ENCODE results near the gene COA4.

The COA4 gene

GRCh38 chr11:73862986-73863385 lies 13.7 kb downstream of the COA4 start:
- H3K4me2 ChIP-seq (ENCODE audit: low read length): no peak overlapping the region
- H3K27me3 ChIP-seq (ENCODE audit: control insufficient read depth, insufficient read depth, low read length): no peaks in the 10 kb centered on the region
- no peaks in the 10 kb centered on the region for H3K9me3 ChIP-seq (replicated peaks; ENCODE audit: low read length)
- no peak overlapping the region for H3K9ac ChIP-seq (ENCODE audit: low read depth, low read length)
- peaks cover 13% of the 10 kb centered on the region for H3K4me1 ChIP-seq (ENCODE audit: control insufficient read depth, insufficient read depth, low read length)
- H3K36me3 ChIP-seq (ENCODE audit: insufficient read depth, low read length): peaks cover 3% of the 10 kb centered on the region
- H3K4me3 ChIP-seq (ENCODE audit: low read length): no peak overlapping the region

- Histone ChIP-seq H3K4me3 (ENCODE audit: low read length) (no peak overlapping the region), H3K4me1 (ENCODE audit: control insufficient read depth, insufficient read depth, low read length) (no peaks in the 10 kb centered on the region), H3K9ac (ENCODE audit: low read depth, low read length) (no peak overlapping the region), H3K4me2 (ENCODE audit: low read length) (no peak overlapping the region), H3K27me3 (ENCODE audit: control insufficient read depth, insufficient read depth, low read length) (no peaks in the 10 kb centered on the region), H3K36me3 (ENCODE audit: insufficient read depth, low read length) (peaks cover 3% of the 10 kb centered on the region), H3K9me3 (replicated peaks; ENCODE audit: low read length) (no peaks in the 10 kb centered on the region)
Observed at GRCh38 chr11:73860202-73860601, 16.4 kb downstream of the COA4 start.

GRCh38 chr11:73859671-73860070 lies 17.0 kb downstream of the COA4 start:
- peaks cover 3% of the 10 kb centered on the region for H3K36me3 ChIP-seq (ENCODE audit: insufficient read depth, low read length)
- H3K9me3 ChIP-seq (replicated peaks; ENCODE audit: low read length): no peaks in the 10 kb centered on the region
- H3K9ac ChIP-seq (ENCODE audit: low read depth, low read length): no peak overlapping the region
- no peak overlapping the region for H3K4me3 ChIP-seq (ENCODE audit: low read length)
- no peaks in the 10 kb centered on the region for H3K27me3 ChIP-seq (ENCODE audit: control insufficient read depth, insufficient read depth, low read length)
- no peaks in the 10 kb centered on the region for H3K4me1 ChIP-seq (ENCODE audit: control insufficient read depth, insufficient read depth, low read length)
- H3K4me2 ChIP-seq (ENCODE audit: low read length): no peak overlapping the region

- no peaks in the 10 kb centered on the region for H3K27me3 ChIP-seq (ENCODE audit: control insufficient read depth, insufficient read depth, low read length)
- peaks cover 3% of the 10 kb centered on the region for H3K36me3 ChIP-seq (ENCODE audit: insufficient read depth, low read length)
- H3K4me2 ChIP-seq (ENCODE audit: low read length): no peak overlapping the region
- H3K4me1 ChIP-seq (ENCODE audit: control insufficient read depth, insufficient read depth, low read length): no peaks in the 10 kb centered on the region
- no peaks in the 10 kb centered on the region for H3K9me3 ChIP-seq (replicated peaks; ENCODE audit: low read length)
- no peak overlapping the region for H3K4me3 ChIP-seq (ENCODE audit: low read length)
- no peak overlapping the region for H3K9ac ChIP-seq (ENCODE audit: low read depth, low read length)
Observed at GRCh38 chr11:73856031-73856567, 20.5 kb downstream of the COA4 start.

- no peaks in the 10 kb centered on the region for H3K36me3 ChIP-seq (ENCODE audit: insufficient read depth, low read length)
- H3K9ac ChIP-seq (ENCODE audit: low read depth, low read length): no peak overlapping the region
- H3K4me2 ChIP-seq (ENCODE audit: low read length): no peak overlapping the region
- no peaks in the 10 kb centered on the region for H3K9me3 ChIP-seq (replicated peaks; ENCODE audit: low read length)
- H3K4me3 ChIP-seq (ENCODE audit: low read length): no peak overlapping the region
- H3K4me1 ChIP-seq (ENCODE audit: control insufficient read depth, insufficient read depth, low read length): no peaks in the 10 kb centered on the region
- no peaks in the 10 kb centered on the region for H3K27me3 ChIP-seq (ENCODE audit: control insufficient read depth, insufficient read depth, low read length)
Observed at GRCh38 chr11:73854680-73855079, 22.0 kb downstream of the COA4 start.

- Histone ChIP-seq H3K9ac (ENCODE audit: low read depth, low read length) (no peak overlapping the region), H3K9me3 (replicated peaks; ENCODE audit: low read length) (no peaks in the 10 kb centered on the region), H3K4me2 (ENCODE audit: low read length) (no peak overlapping the region), H3K4me3 (ENCODE audit: low read length) (no peak overlapping the region), H3K27me3 (ENCODE audit: control insufficient read depth, insufficient read depth, low read length) (no peaks in the 10 kb centered on the region), H3K4me1 (ENCODE audit: control insufficient read depth, insufficient read depth, low read length) (no peaks in the 10 kb centered on the region), H3K36me3 (ENCODE audit: insufficient read depth, low read length) (no peaks in the 10 kb centered on the region)
Observed at GRCh38 chr11:73852049-73852448, 24.6 kb downstream of the COA4 start.

GRCh38 chr11:73851046-73851764 lies 25.4 kb downstream of the COA4 start:
- Histone ChIP-seq H3K4me1 (ENCODE audit: control insufficient read depth, insufficient read depth, low read length) (no peaks in the 10 kb centered on the region), H3K9ac (ENCODE audit: low read depth, low read length) (no peak overlapping the region), H3K4me3 (ENCODE audit: low read length) (no peak overlapping the region)

GRCh38 chr11:73839123-73839457 lies 37.6 kb downstream of the COA4 start:
- Histone ChIP-seq H3K27me3 (ENCODE audit: control insufficient read depth, insufficient read depth, low read length) (no peaks in the 10 kb centered on the region), H3K36me3 (ENCODE audit: insufficient read depth, low read length) (no peaks in the 10 kb centered on the region), H3K4me2 (ENCODE audit: low read length) (no peak overlapping the region), H3K9me3 (replicated peaks; ENCODE audit: low read length) (no peaks in the 10 kb centered on the region), H3K4me1 (ENCODE audit: control insufficient read depth, insufficient read depth, low read length) (peaks cover 7% of the 10 kb centered on the region), H3K4me3 (ENCODE audit: low read length) (no peak overlapping the region), H3K9ac (ENCODE audit: low read depth, low read length) (no peak overlapping the region)

More at GRCh38 chr11:73851046-73851764, 25.4 kb downstream of the COA4 start:
- no peaks in the 10 kb centered on the region for H3K36me3 ChIP-seq (ENCODE audit: insufficient read depth, low read length)
- H3K9me3 ChIP-seq (replicated peaks; ENCODE audit: low read length): no peaks in the 10 kb centered on the region
- no peaks in the 10 kb centered on the region for H3K27me3 ChIP-seq (ENCODE audit: control insufficient read depth, insufficient read depth, low read length)
- no peak overlapping the region for H3K4me2 ChIP-seq (ENCODE audit: low read length)

GRCh38 chr11:73838443-73839122 lies 38.1 kb downstream of the COA4 start:
- Histone ChIP-seq H3K9ac (ENCODE audit: low read depth, low read length) (no peak overlapping the region), H3K4me1 (ENCODE audit: control insufficient read depth, insufficient read depth, low read length) (peaks cover 7% of the 10 kb centered on the region), H3K27me3 (ENCODE audit: control insufficient read depth, insufficient read depth, low read length) (no peaks in the 10 kb centered on the region), H3K4me3 (ENCODE audit: low read length) (no peak overlapping the region), H3K36me3 (ENCODE audit: insufficient read depth, low read length) (no peaks in the 10 kb centered on the region), H3K9me3 (replicated peaks; ENCODE audit: low read length) (no peaks in the 10 kb centered on the region), H3K4me2 (ENCODE audit: low read length) (no peak overlapping the region)

GRCh38 chr11:73833067-73833466 lies 43.6 kb downstream of the COA4 start:
- peaks cover 4% of the 10 kb centered on the region for H3K36me3 ChIP-seq (ENCODE audit: insufficient read depth, low read length)

GRCh38 chr11:73830261-73830660 lies 46.4 kb downstream of the COA4 start:
- Histone ChIP-seq H3K4me2 (ENCODE audit: low read length) (no peak overlapping the region), H3K4me3 (ENCODE audit: low read length) (no peak overlapping the region), H3K9me3 (replicated peaks; ENCODE audit: low read length) (no peaks in the 10 kb centered on the region), H3K4me1 (ENCODE audit: control insufficient read depth, insufficient read depth, low read length) (no peaks in the 10 kb centered on the region), H3K27me3 (ENCODE audit: control insufficient read depth, insufficient read depth, low read length) (no peaks in the 10 kb centered on the region), H3K9ac (ENCODE audit: low read depth, low read length) (no peak overlapping the region), H3K36me3 (ENCODE audit: insufficient read depth, low read length) (peaks cover 7% of the 10 kb centered on the region)

More at GRCh38 chr11:73833067-73833466, 43.6 kb downstream of the COA4 start:
- H3K9me3 ChIP-seq (replicated peaks; ENCODE audit: low read length): no peaks in the 10 kb centered on the region
- no peak overlapping the region for H3K4me3 ChIP-seq (ENCODE audit: low read length)
- no peaks in the 10 kb centered on the region for H3K4me1 ChIP-seq (ENCODE audit: control insufficient read depth, insufficient read depth, low read length)
- no peak overlapping the region for H3K4me2 ChIP-seq (ENCODE audit: low read length)
- no peak overlapping the region for H3K9ac ChIP-seq (ENCODE audit: low read depth, low read length)
- no peaks in the 10 kb centered on the region for H3K27me3 ChIP-seq (ENCODE audit: control insufficient read depth, insufficient read depth, low read length)
